H9 (cell line): ENCODE data around the gene SHISA9. TPM values are rescaled to one million over a fixed set of nuclear protein-coding genes. Genes with fewer than 3 reads are reported as not detected.

ENCODE experiments used
- DNase-seq: peaks from one replicate; pipeline ENCODE4 v3.0.0-alpha.2; 2017
- H2AFZ ChIP-seq: one replicate; pipeline ENCODE4 v1.6.1; 2013; ENCODE audit warnings: mild to moderate bottlenecking, low read length, control low read depth, moderate library complexity
- H2AK5ac ChIP-seq: 2 replicates; pipeline ENCODE4 v1.6.1; 2013; ENCODE audit warnings: low read length, control low read depth, mixed read lengths; ENCODE audit not compliant: insufficient read length
- H2BK120ac ChIP-seq: one replicate; pipeline ENCODE4 v1.6.1; 2013; ENCODE audit warnings: low read depth, mild to moderate bottlenecking, low read length, control low read depth, inconsistent platforms; ENCODE audit not compliant: poor library complexity, severe bottlenecking
- H2BK12ac ChIP-seq: 2 replicates; pipeline ENCODE4 v1.6.1; 2013; ENCODE audit warnings: low read length, control low read depth, mixed read lengths, low read depth; ENCODE audit not compliant: insufficient read length
- H2BK15ac ChIP-seq: 2 replicates; pipeline ENCODE4 v1.6.1; 2013; ENCODE audit warnings: low read depth, low read length, control low read depth
- H2BK20ac ChIP-seq: one replicate; pipeline ENCODE4 v1.6.1; 2013; ENCODE audit warnings: low read depth, mild to moderate bottlenecking, low read length, control low read depth, inconsistent platforms; ENCODE audit not compliant: poor library complexity, severe bottlenecking
- H2BK5ac ChIP-seq: 2 replicates; pipeline ENCODE4 v1.6.1; 2013; ENCODE audit warnings: low read length, control low read depth, mixed read lengths; ENCODE audit not compliant: insufficient read length
- H3K14ac ChIP-seq: 2 replicates; pipeline ENCODE4 v1.6.1; 2013; ENCODE audit warnings: low read length, control low read depth; ENCODE audit not compliant: insufficient read depth
- H3K18ac ChIP-seq: 2 replicates; pipeline ENCODE4 v1.6.1; 2013; ENCODE audit warnings: low read depth, mild to moderate bottlenecking, mixed read lengths, low read length, control low read depth; ENCODE audit not compliant: insufficient read length
- H3K23ac ChIP-seq: 2 replicates; pipeline ENCODE4 v1.6.1; 2013; ENCODE audit warnings: low read length, control low read depth, mixed read lengths, low read depth; ENCODE audit not compliant: insufficient read length
- H3K23me2 ChIP-seq: 2 replicates; pipeline ENCODE4 v1.6.1; 2013; ENCODE audit warnings: low read depth, mild to moderate bottlenecking, mixed read lengths, low read length, control low read depth; ENCODE audit not compliant: insufficient read length, poor library complexity, severe bottlenecking
- H3K27ac ChIP-seq: 2 replicates; pipeline ENCODE4 v1.5.1; 2013; ENCODE audit warnings: low read length, control low read depth, mixed read lengths, low read depth; ENCODE audit not compliant: insufficient read length
- H3K27me3 ChIP-seq: 2 replicates; pipeline ENCODE4 v1.6.1; 2013; ENCODE audit warnings: low read length, control low read depth, inconsistent platforms; ENCODE audit not compliant: insufficient read depth
- H3K4ac ChIP-seq: 2 replicates; pipeline ENCODE4 v1.6.1; 2013; ENCODE audit warnings: low read depth, mild to moderate bottlenecking, control low read depth, inconsistent platforms, low read length, moderate library complexity
- H3K4me1 ChIP-seq: 2 replicates; pipeline ENCODE4 v1.6.1; 2013; ENCODE audit warnings: low read length, control low read depth, inconsistent platforms; ENCODE audit not compliant: insufficient read depth
- H3K4me2 ChIP-seq: 2 replicates; pipeline ENCODE4 v1.6.1; 2013; ENCODE audit warnings: low read length, control low read depth, mixed read lengths; ENCODE audit not compliant: insufficient read length, insufficient read depth
- H3K56ac ChIP-seq: 2 replicates; pipeline ENCODE4 v1.6.1; 2013; ENCODE audit warnings: low read depth, mild to moderate bottlenecking, mixed read lengths, low read length, control low read depth; ENCODE audit not compliant: insufficient read length
- H3K79me1 ChIP-seq: 2 replicates; pipeline ENCODE4 v1.6.1; 2013; ENCODE audit warnings: low read depth, mild to moderate bottlenecking, moderate library complexity, low read length, control low read depth, inconsistent platforms; ENCODE audit not compliant: insufficient read depth, poor library complexity, severe bottlenecking
- H3K79me2 ChIP-seq: 2 replicates; pipeline ENCODE4 v1.6.1; 2013; ENCODE audit warnings: low read length, control low read depth, inconsistent platforms; ENCODE audit not compliant: insufficient read depth
- H3K9ac ChIP-seq: 2 replicates; pipeline ENCODE4 v1.6.1; 2013; ENCODE audit warnings: low read length, control low read depth, mixed read lengths; ENCODE audit not compliant: insufficient read length; ENCODE audit errors: extremely low read depth
- H3K9me3 ChIP-seq: one replicate; pipeline ENCODE4 v1.6.1; 2013; ENCODE audit warnings: low read depth, low read length, inconsistent platforms; ENCODE audit not compliant: control insufficient read depth
- H3T11ph ChIP-seq: one replicate; pipeline ENCODE4 v1.6.1; 2013; ENCODE audit warnings: mild to moderate bottlenecking, low read length, control low read depth, inconsistent platforms
- H4K20me1 ChIP-seq: one replicate; pipeline ENCODE4 v1.6.1; 2013; ENCODE audit not compliant: control insufficient read depth, insufficient read length, insufficient read depth
- H4K5ac ChIP-seq: 2 replicates; pipeline ENCODE4 v1.6.1; 2013; ENCODE audit warnings: low read depth, mild to moderate bottlenecking, mixed read lengths, low read length, control low read depth; ENCODE audit not compliant: insufficient read length
- H4K8ac ChIP-seq: replicated peaks from 2 replicates; pipeline ENCODE4 v1.6.1; 2013; ENCODE audit warnings: low read length, control low read depth, mixed read lengths, low read depth; ENCODE audit not compliant: insufficient read length
- H4K91ac ChIP-seq: 2 replicates; pipeline ENCODE4 v1.6.1; 2013; ENCODE audit warnings: low read depth, mild to moderate bottlenecking, moderate library complexity, mixed read lengths, low read length, control low read depth; ENCODE audit not compliant: insufficient read length
- H3K27ac Mint-ChIP-seq, 3 experiments: 2 replicates in 2 of 3; 3 replicates in 1 of 3; pipeline ENCODE4 v1.8.0; 2020 to 2021; ENCODE audit warnings: mixed read lengths in 3 of 3, mild to moderate bottlenecking in 1 of 3, moderate library complexity in 1 of 3
- H3K27me3 Mint-ChIP-seq: 2 replicates; pipeline ENCODE4 v1.8.0; 2021; ENCODE audit warnings: low read depth, mild to moderate bottlenecking, moderate library complexity, mixed read lengths
- H3K36me3 Mint-ChIP-seq, 3 experiments: 2 replicates in 2 of 3; 3 replicates in 1 of 3; pipeline ENCODE4 v1.8.0; 2020 to 2021; ENCODE audit warnings: low read depth in 3 of 3, mixed read lengths in 3 of 3; ENCODE audit not compliant: insufficient read depth in 1 of 3
- H3K4me1 Mint-ChIP-seq, 2 experiments: 2 replicates each; pipeline ENCODE4 v1.8.0; 2020; ENCODE audit warnings: mixed read lengths in 2 of 2
- H3K4me3 Mint-ChIP-seq, 2 experiments: 2 replicates in 1 of 2; 3 replicates in 1 of 2; pipeline ENCODE4 v1.8.0; 2020 to 2021; ENCODE audit warnings: mild to moderate bottlenecking in 2 of 2, mixed read lengths in 2 of 2, moderate library complexity in 1 of 2
- H3K9me3 Mint-ChIP-seq, 2 experiments: 2 replicates in 1 of 2; 3 replicates in 1 of 2; pipeline ENCODE4 v1.8.0; 2020; ENCODE audit warnings: mild to moderate bottlenecking in 2 of 2, mixed read lengths in 2 of 2, moderate library complexity in 1 of 2
- WGBS: extraction: QIAGEN DNeasy Blood & Tissue Kit; methylation state at CpG from one replicate; pipeline ENCODE4 v1.1.7; 2013; ENCODE audit warnings: missing lambda C conversion rate, low lambda C conversion rate, mixed read lengths; ENCODE audit not compliant: insufficient read length; ENCODE audit errors: extremely low coverage; 5-methylcytosine and 5-hydroxymethylcytosine counted together
- total RNA-seq: library from RNA; stranded (reverse); gene quantifications from 2 replicates; pipeline ENCODE4 v1.2.1, GENCODE V29; 2021
- TF ChIP-seq, protein P1 (sequence below): fragments of 200-600 bp; sonication (generic); conservative IDR thresholded peaks from 3 replicates; pipeline ENCODE4 v1.8.0; 2021; ENCODE audit warnings: antibody characterized with exemption, mild to moderate bottlenecking

Gene SHISA9
- total RNA-seq, 1 experiment from 2014 or later = 7.0 TPM

DNA sequence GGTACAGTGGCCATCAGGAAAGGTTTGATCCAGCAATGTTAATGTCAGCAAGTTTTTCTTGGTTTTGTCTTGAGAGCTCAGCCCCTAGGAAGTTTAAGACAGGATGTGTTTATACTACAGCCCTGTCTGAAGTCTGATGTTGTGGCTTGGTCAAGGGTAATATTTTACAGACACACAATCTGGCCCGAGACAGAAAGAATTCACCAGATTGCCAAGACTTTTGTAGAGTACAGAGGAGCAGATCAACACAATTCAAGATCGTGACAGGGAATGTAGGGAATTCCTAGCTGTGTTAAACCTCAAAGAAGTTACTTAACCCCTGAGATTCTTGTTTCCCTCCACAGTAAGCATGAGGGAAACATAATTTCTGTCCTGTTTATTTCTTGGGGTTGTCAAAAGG, 63.1 kb downstream of the SHISA9 start:
- Histone ChIP-seq H3T11ph (no peak overlapping the region), H3K4ac (no peak overlapping the region), H3K14ac (no peak overlapping the region), H3K23me2 (no peaks in the 10 kb centered on the region), H3K9me3 (no peaks in the 10 kb centered on the region), H4K5ac (no peak overlapping the region), H2BK120ac (no peak overlapping the region), H3K27me3 (no peaks in the 10 kb centered on the region), H2AK5ac (no peak overlapping the region), H3K9ac (no peak overlapping the region), H2BK15ac (no peak overlapping the region), H3K79me1 (no peaks in the 10 kb centered on the region), H3K4me2 (no peak overlapping the region), H4K91ac (no peak overlapping the region), H2BK12ac (no peak overlapping the region), H3K56ac (no peak overlapping the region), H3K18ac (no peak overlapping the region), H2BK5ac (no peak overlapping the region), H3K4me1 (no peaks in the 10 kb centered on the region), H2AFZ (no peak overlapping the region), H4K8ac (no peak overlapping the region), H2BK20ac (no peak overlapping the region), H3K79me2 (no peaks in the 10 kb centered on the region), H4K20me1 (no peaks in the 10 kb centered on the region), H3K27ac (no peak overlapping the region), H3K23ac (no peak overlapping the region)
- no CpG with 5 or more reads among the region's 2 CpGs for WGBS
- TF ChIP-seq, protein P1, sequence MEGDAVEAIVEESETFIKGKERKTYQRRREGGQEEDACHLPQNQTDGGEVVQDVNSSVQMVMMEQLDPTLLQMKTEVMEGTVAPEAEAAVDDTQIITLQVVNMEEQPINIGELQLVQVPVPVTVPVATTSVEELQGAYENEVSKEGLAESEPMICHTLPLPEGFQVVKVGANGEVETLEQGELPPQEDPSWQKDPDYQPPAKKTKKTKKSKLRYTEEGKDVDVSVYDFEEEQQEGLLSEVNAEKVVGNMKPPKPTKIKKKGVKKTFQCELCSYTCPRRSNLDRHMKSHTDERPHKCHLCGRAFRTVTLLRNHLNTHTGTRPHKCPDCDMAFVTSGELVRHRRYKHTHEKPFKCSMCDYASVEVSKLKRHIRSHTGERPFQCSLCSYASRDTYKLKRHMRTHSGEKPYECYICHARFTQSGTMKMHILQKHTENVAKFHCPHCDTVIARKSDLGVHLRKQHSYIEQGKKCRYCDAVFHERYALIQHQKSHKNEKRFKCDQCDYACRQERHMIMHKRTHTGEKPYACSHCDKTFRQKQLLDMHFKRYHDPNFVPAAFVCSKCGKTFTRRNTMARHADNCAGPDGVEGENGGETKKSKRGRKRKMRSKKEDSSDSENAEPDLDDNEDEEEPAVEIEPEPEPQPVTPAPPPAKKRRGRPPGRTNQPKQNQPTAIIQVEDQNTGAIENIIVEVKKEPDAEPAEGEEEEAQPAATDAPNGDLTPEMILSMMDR = no peak
- DNase-seq = no peak
- peaks cover 2% of the 10 kb centered on the region; the same call in 1 of the 2 replicates for H3K27me3 Mint-ChIP-seq
- H3K9me3 Mint-ChIP-seq = peaks cover 2 to 3% of the 10 kb centered on the region in 2 experiments; a peak in 3 of 5 replicates
- peaks cover 0 to 15% (median 13%) of the 10 kb centered on the region in 3 experiments; a peak in 4 of 7 replicates for H3K36me3 Mint-ChIP-seq
- no peak overlapping the region for H3K27ac Mint-ChIP-seq
- no peaks in the 10 kb centered on the region for H3K4me1 Mint-ChIP-seq
- no peak overlapping the region for H3K4me3 Mint-ChIP-seq
